Subcutaneous adipose tissue (tissue), 4 donors: ENCODE measurements around the gene MAST4. TPM values are rescaled to one million over a fixed set of nuclear protein-coding genes. Genes with fewer than 3 reads are reported as not detected.

Experiments
- total RNA-seq, 4 donors: library from RNA; depleted of rRNA; stranded (reverse); fragments of >200 nt; gene quantifications; one replicate each; pipeline ENCODE4 v1.1.0, GENCODE V29; 2016
- TF ChIP-seq, protein P1 (sequence below): fragments of 450-650 bp; IDR thresholded peaks from one replicate; pipeline ENCODE4 v1.5.1; 2016; ENCODE audit warnings: low read depth, mild to moderate bottlenecking, control low read depth, antibody characterized with exemption, moderate library complexity

Gene MAST4
- total RNA-seq, 4 donors from 2014 or later: 35.2 to 60.7 (median 52.9) TPM

GRCh38 chr5:66949066-66949465, 352.9 kb downstream of the MAST4 start:
- TF ChIP-seq, protein P1, sequence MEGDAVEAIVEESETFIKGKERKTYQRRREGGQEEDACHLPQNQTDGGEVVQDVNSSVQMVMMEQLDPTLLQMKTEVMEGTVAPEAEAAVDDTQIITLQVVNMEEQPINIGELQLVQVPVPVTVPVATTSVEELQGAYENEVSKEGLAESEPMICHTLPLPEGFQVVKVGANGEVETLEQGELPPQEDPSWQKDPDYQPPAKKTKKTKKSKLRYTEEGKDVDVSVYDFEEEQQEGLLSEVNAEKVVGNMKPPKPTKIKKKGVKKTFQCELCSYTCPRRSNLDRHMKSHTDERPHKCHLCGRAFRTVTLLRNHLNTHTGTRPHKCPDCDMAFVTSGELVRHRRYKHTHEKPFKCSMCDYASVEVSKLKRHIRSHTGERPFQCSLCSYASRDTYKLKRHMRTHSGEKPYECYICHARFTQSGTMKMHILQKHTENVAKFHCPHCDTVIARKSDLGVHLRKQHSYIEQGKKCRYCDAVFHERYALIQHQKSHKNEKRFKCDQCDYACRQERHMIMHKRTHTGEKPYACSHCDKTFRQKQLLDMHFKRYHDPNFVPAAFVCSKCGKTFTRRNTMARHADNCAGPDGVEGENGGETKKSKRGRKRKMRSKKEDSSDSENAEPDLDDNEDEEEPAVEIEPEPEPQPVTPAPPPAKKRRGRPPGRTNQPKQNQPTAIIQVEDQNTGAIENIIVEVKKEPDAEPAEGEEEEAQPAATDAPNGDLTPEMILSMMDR: no peak

DNA sequence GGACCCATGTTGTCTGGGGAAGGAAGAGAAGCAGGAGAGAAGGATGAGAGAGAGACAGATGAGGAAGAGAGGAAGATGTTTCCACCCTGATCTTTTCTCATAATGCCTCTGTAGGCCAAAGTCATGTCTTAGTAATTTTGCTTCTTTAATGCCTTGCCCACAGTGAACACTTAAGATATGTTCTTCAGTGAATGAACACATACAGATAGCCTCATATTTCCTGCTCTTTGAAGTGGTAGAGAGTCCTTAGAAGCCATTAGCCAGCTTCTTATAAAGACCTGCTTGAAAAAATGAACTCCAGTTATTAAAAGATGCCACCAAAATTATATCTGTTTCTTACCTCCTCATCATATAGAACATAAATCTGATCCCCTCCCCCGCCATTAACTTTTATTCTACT, 356.0 kb downstream of the MAST4 start:
- TF ChIP-seq, protein P1: no peak

GRCh38 chr5:66956439-66956838, 360.2 kb downstream of the MAST4 start:
- TF ChIP-seq, protein P1: no peak

GRCh38 chr5:66958201-66958979, 362.2 kb downstream of the MAST4 start:
- TF ChIP-seq, protein P1: no peak

- TF ChIP-seq, protein P1: no peak
These were observed 362.9 kb downstream of the MAST4 start for GRCh38 chr5:66958980-66959641.

GRCh38 chr5:66959653-66960052, 363.5 kb downstream of the MAST4 start:
- TF ChIP-seq, protein P1: no peak

GRCh38 chr5:66960369-66961137, 364.4 kb downstream of the MAST4 start:
- TF ChIP-seq, protein P1: no peak
